Mucosa of descending colon (tissue), 3 donors: ENCODE data around the gene SMARCA5. TPM values are rescaled to one million over a fixed set of nuclear protein-coding genes. Genes with fewer than 3 reads are reported as not detected.

Experiments
- ATAC-seq: fragments of 200-7000 bp; cut with Tn5 transposase; one replicate; pipeline ENCODE4 v1.9.1; 2020; ENCODE audit warnings: mild to moderate bottlenecking, moderate library complexity
- DNase-seq, 3 donors: peaks; one replicate each; pipeline ENCODE4 v3.0.0-alpha.2; 2020
- H3K36me3 ChIP-seq: fragments of 200-600 bp; one replicate; pipeline ENCODE4 v1.8.0; 2021; ENCODE audit warnings: low read depth, mild to moderate bottlenecking
- H3K4me1 ChIP-seq: fragments of 200-600 bp; one replicate; pipeline ENCODE4 v1.8.0; 2021; ENCODE audit warnings: low read depth, mild to moderate bottlenecking
- H3K4me3 ChIP-seq: fragments of 200-600 bp; one replicate; pipeline ENCODE4 v1.8.0; 2021; ENCODE audit warnings: mild to moderate bottlenecking
- H3K9me3 ChIP-seq: fragments of 200-600 bp; one replicate; pipeline ENCODE4 v1.8.0; 2021; ENCODE audit warnings: mild to moderate bottlenecking
- CTCF ChIP-seq: fragments of 200-600 bp; IDR thresholded peaks from one replicate; pipeline ENCODE4 v1.8.0; 2022; ENCODE audit warnings: antibody characterized with exemption, mild to moderate bottlenecking
- intact Hi-C, 2 donors: fragments of 100-400 bp; cut with DNase I in 1 of 2; cut with micrococcal nuclease in 1 of 2; formaldehyde crosslinking; loops; one replicate each; pipeline versions ENCODE4 v1.11.0 to v1.11.1; 2022; cut with DNase I, micrococcal nuclease
- total RNA-seq, 3 donors: library from RNA; stranded (reverse); fragmentation: NEBNext Ultra II Directional in 2 of 3; extraction: Animal tissue kit (Norgen Biotek cat#: 25700) in 2 of 3; gene quantifications; one replicate each; pipeline versions ENCODE4 v1.2.1 to v1.2.4, GENCODE V29; 2021 to 2023
- donor health status: DM: no; HTN: no; CAD: no; lungs with moderate emphysema.
- donor health status: DM: no; HTN: no; CAD: no.
- donor health status: DM: no; HTN: yes; CAD: no.

The SMARCA5 gene
- total RNA-seq, 3 donors from 2014 or later: 27.9 to 45.9 (median 30.5) TPM

- ATAC-seq (no peak), DNase-seq (no peak)
- Histone ChIP-seq H3K9me3 (no peaks in the 10 kb centered on the region), H3K4me3 (no peak overlapping the region), H3K36me3 (no peaks in the 10 kb centered on the region), H3K4me1 (no peaks in the 10 kb centered on the region)
- intact Hi-C loops: no loop called here
- TF ChIP-seq CTCF: no peak
Observed at GRCh38 chr4:143599827-143600226, 86.3 kb downstream of the SMARCA5 start.

DNA sequence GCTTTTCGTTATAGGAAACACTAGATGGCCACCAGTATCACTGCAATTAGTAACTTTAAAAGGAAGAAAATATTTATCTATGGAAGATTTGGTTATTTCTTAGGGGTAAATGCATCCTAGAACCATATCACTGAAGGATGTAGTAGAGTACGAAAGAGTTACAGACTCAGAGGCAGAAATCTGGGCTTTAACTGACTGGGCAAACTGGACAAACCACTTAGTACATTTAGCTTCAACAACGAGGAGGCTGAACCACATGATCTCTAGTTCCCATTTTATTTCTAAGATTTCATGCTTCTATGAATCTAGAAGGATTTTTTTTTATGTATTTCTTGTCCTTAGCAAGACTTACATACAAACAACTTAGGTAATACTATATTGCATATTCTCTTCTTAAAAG, 93.0 kb downstream of the SMARCA5 start:
- intact Hi-C loops: no loop called here
- no peak for DNase-seq
- TF ChIP-seq CTCF: no peak
- Histone ChIP-seq H3K4me1 (no peaks in the 10 kb centered on the region), H3K4me3 (no peak overlapping the region), H3K36me3 (no peaks in the 10 kb centered on the region), H3K9me3 (no peaks in the 10 kb centered on the region)
- no peak for ATAC-seq

Other genes with a start within 250 kb of the SMARCA5 start
- gene GAB1, start 176.8 kb upstream of the SMARCA5 start, total RNA-seq: 100 to 1,000 TPM in 1 of 3 donors, 10 to 100 TPM in 2; 62.3 to 104 (median 84.0) TPM
- not detected for gene FREM3, start 187.0 kb downstream of the SMARCA5 start, total RNA-seq